GM19099 (cell line): ENCODE data around the gene PTPRM.

Source experiments
- POLR2A ChIP-seq: IDR thresholded peaks from 3 replicates; pipeline ENCODE4 v1.6.1; 2011; ENCODE audit warnings: low read depth; ENCODE audit not compliant: insufficient read length; ENCODE audit errors: extremely low read depth

Gene PTPRM

DNA sequence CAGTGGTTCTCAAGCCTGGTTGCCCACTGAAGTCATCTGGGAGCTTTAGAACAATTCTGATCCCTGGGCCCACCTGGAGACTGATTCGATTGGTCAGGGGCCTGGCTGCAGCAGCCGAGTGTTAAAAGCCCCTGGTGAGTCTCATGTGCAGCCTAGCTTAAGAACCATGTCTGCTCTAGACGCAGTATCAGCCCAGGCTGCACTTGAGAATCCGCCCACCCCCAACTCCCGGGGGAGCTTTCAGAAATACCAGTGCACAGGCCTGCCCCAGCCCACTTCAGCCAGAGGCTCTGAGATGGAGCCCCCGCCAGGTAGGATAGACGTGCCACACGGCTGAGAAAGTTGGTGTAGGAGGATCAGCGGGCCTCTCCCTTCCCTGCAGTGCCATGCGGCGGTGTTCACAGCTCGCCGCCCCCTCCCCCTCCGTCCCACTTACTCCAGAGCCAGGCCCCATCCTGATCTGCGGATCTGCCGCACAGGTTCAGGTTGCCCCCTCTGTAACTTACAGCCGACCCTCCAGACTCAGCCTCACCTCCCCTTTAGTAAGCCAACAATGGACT lies 833.2 kb downstream of the PTPRM start:
- TF ChIP-seq POLR2A = no peak

DNA sequence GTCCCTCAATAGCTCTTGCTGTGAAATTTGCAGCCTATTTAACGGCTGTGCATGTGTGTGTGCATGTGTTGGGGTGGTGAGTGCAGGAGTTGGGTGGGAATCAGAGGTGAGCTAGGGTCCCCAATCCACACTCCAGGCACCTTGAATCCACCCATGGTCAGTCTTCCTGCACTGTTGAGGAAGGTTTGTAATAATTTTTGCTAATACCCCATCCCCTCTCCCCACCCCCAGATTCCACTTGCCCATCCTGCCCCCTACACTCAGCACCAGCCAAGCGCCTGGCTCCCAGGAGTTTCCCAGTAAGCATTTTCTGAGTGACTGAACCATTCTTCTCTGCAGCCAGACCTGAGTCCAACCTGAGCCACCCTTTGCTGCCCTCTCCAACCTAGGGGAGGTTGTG lies 833.7 kb downstream of the PTPRM start:
- no peak for TF ChIP-seq POLR2A

DNA sequence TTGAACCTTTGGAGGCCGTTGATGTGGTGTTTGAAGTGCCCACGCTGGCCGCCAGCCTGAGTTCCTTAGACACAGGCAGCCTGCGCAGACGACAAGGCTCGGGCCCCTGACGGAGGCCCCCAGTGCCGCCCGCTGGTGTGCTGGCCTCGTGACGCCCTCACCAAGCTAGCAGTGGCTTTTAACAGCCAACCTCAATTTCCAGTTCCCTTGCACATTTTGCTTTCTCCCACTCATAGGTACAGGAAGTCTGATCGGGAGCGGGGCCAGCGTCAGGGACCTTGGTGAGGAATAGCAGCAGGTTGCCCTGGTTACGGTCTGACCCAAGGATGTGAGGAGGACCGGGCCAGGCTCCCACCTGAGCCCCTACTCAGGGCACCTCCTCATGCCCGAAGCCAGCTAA lies 834.5 kb downstream of the PTPRM start:
- TF ChIP-seq POLR2A = no peak

DNA sequence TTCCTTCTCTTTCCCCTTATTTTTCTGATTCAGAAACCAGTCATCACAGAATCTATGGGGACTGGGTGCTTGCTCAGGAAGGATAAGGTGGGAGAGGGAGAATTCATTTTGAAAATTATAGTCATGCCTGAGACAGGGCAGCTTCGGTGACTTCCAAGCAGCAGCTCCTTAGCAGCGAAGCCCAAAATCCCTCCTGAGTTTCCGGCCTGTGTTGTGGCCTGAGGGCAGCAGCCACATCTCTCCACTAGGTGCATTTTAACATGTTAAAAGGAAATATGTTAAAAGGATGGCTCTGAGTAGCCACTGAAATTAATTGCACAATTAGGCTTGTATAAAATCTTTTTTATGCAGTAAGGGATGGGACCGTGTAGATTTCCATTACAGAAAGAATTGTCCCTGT lies 835.1 kb downstream of the PTPRM start:
- no peak for TF ChIP-seq POLR2A

DNA sequence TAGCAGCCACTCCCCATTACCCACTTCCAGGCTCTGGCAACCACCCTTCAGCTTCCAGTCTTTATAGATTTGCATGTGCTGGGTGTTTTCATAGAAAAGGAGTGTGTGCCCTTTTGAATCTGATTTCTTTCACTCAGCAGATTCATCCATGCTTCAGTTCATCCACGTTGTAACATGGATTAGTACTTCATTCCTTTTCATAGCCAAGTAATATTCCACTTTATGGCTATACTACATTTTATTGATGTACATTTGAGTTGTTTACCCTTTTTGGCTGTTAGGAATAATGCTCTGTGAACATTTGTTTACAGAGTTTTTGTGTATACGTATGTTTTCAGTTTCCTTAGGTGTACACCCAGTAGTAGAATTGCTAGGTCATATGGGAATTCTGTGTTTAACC lies 836.6 kb downstream of the PTPRM start:
- no peak for TF ChIP-seq POLR2A

DNA sequence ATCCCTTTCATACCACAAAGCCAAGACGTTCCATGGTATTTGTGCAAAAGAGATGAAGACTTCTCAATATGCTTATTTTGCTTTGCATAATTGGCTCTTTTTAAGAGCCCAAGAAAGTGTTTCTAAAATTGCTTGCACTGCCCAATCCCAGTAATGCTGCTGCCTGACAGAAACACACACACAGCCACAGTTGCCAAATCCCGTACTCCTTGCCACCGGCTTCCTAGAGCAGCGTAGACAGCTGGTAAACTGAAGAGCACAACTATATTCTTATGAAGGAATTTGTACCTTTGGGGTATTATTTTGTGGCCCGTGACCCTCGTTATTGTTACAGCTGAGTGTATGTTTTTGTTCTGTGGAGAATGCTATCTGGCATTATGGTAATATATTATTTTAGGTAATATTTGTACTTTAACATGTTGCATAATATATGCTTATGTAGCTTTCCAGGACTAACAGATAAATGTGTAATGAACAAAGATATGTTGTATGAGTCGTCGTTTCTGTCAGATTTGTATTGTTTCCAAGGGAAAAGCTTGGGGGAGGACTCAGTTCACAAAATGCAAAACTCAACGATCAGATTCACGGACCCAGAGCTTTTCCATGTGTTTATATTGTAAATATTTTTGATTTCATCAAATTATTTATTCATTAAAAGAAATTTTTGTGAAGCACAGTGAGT lies 839.2 kb downstream of the PTPRM start:
- TF ChIP-seq POLR2A = no peak

DNA sequence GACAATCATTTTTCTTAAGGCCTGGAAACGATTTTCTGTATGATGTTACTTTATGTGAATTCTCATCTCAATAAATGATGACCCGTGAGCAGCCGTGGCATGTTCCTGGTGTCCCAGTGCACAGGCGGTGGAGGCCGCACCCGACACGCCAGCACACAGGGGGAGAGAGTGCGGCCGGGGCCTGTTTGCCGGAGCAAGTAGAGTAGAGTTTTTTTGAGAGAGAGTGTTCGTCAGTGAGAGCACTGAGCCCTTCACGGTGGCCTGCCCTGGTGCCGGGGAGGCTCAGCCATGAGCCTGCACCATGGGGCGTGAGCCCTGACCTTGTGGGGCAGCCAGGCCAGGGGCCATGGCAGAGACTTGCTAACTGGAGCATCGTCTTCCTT lies 839.7 kb downstream of the PTPRM start:
- no peak for TF ChIP-seq POLR2A

DNA sequence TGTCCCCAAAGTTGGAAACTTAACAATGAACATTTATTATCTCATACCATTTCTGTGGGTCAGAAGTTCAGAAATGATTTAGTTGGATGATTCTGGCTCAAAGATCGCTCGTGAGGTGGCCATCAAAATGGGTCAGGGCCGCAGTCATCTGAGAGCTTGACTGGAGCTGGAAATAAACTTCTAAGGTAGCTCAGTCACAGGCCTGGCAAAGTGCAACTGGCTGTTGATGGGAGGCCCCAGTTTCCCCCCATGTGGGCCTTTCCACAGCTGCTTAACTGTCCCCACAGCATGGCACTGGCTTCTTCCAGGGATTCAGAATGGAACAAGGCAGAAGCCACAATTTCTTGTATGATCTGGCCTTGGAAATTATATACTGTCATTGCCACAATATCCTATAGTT lies 842.0 kb downstream of the PTPRM start:
- no peak for TF ChIP-seq POLR2A

DNA sequence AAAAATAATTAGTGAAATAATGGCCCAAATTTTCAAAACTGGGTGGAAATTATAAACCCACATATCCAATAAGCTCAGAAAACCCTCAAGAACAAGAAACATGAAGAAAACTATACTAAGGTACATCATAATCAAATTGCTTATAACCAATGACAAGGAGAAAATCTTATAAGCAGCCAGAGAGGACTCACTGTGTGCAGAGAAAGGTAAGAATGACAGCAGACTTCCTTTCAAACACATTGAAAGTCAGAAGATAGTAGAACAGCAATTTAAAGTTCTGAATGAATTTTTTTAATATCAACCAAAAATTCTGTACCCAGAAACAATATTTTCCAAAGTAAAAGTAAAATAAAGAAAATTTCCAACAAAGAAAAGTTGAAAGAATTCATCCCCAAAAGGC lies 844.4 kb downstream of the PTPRM start:
- no peak for TF ChIP-seq POLR2A

DNA sequence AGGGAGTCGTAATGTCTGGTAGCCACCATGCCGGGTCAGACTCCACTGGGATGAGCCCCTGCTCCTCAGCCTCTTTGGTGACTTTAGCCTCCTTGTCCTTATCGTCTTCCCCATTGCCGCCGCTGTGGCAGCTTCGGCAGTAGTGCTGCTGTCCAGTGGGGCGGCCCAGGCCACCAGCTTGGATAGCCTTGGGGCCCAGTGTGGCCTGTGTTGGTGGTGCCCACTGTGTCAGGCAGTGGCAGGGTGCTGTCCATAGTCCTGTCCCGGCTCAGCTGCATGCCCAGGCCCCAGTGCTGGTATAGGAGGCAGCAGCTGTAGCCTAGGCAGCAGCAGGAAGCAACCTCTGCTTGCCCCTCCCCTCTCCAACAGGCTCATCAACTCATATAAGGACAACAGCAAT lies 845.0 kb downstream of the PTPRM start:
- no peak for TF ChIP-seq POLR2A

DNA sequence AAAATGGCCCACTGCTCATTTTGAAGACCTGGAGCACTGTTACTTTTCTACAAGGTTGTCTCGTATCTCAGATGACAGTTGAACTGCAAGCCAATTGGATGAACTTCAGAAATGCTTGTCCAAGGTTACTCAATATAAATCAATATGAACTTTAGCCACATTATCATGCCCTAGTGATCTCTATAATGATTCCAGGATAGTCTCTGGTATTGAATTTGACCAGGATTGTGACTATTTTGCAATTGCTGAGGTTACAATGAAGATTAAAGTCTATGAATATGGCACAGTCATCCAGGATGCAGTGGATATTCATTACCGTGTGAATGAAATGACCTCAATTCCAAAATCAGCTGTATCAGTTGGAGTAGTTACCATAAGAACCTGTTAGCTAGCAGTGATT lies 846.1 kb downstream of the PTPRM start:
- TF ChIP-seq POLR2A = no peak

DNA sequence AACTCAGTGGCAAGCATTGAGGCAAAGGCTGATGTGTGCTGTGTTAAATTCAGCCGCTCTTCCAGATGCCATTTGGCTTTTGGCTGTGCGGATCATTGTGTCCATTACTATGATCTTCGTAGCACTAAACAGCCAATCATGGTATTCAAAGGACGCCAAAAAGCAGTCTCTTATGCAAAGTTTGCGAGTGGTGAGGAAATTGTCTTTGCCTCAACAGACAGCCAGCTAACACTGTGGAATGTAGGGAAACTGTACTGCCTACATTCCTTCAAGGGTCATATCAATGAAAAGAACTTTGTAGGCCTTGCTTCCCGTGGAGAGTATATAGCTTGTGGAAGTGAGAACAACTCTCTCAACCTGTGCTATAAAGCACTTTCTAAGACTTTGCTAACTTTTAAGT lies 846.6 kb downstream of the PTPRM start:
- no peak for TF ChIP-seq POLR2A

DNA sequence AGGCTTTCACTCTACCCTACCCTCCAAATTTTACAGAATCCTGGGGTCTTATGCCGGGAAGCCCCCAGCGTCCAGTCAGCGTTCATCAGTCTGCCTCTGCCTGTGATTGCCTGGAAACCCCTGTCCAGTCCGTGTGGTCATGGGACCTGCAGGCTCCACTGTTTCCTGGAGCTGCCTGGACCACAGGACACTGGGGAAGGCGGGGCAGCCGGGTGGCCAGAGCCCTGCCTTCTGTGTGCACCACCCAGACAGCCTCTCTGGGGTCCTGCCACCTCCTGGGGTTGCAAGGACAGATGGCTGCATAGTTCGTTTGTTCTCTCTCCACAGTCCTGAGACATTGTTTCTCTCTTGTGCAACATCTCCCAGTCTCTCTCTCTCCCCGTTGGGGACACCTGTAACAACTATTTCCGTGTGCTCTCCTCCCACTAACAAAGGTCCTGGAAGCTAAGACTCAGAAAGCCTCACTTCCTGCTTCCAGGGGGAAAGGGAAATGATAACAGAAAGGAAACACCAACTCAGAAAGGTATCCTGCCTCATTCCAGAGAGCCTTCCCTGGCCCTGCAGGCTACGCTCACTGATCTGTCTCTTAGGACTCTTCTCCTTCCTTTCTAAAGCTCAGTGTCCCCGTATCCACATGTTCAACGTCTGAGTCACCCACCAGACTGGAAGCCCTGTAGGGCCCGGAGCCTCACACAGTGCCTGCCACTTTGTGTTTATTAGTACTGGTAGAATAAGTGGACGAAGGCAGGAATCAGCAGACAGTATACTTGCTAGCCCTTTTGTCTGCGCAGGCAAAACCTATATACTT lies 849.3 kb downstream of the PTPRM start:
- no peak for TF ChIP-seq POLR2A

DNA sequence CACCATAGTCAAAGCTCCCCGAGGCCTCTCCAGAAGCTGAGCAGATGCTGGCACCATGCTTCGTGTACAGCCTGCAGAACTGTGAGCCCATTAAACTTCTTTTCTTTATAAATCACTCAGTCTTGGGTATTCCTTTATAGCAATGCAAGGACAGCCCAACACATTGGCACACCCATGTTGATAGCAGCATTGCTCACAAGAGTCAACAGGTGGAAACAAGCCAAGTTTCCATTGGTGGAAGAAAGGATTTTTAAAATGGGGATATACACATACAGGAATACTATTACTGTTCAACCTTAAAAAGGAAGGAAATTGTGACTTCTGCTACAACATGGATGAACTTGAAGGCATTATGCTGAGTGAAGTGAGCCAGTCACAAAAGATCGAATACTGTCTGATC lies 855.3 kb downstream of the PTPRM start:
- TF ChIP-seq POLR2A = no peak

DNA sequence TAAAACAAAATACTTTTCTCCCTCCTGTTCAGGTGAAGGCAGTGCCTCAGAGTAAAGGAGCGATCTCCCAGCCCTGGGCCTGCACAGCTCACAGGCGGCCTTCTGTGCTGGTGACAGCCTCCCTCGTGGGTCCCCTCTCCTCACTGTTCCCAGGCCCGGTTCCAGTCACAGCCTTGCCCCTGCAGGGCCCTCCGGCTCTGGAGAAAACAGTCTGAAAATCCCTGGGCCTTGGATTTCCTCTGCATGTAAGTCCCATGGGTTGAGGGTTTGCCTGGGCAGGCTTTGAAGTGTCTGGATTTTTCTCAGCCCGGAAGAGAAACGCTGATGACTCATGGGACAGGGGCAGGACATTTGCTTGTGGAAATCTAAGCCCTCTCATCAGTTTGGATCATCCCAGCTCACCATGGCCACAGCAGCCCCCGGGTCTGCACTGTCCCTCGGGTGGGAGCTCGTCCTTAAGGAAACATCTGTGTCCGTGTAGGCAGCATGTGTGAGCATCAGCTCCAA lies 856.0 kb downstream of the PTPRM start:
- TF ChIP-seq POLR2A = no peak

DNA sequence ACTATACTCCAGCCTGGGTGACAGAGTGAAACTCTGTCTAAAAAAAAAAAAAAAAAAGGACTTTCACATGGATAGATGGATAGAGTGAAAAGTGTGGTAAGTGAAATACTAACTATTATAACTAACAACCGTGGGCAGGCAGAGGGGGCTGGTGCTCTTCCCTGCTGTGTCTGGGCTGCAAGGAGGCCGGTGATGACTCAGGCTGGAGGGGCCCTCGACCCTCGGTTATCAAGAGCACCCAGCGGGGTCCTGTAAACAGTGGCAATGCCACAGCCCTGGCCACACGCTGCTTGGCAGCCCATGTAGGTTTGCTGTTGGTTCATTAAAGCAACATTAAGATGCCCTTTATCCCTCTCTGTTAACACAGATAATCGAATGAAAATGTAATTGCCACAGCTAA lies 857.4 kb downstream of the PTPRM start:
- no peak for TF ChIP-seq POLR2A

DNA sequence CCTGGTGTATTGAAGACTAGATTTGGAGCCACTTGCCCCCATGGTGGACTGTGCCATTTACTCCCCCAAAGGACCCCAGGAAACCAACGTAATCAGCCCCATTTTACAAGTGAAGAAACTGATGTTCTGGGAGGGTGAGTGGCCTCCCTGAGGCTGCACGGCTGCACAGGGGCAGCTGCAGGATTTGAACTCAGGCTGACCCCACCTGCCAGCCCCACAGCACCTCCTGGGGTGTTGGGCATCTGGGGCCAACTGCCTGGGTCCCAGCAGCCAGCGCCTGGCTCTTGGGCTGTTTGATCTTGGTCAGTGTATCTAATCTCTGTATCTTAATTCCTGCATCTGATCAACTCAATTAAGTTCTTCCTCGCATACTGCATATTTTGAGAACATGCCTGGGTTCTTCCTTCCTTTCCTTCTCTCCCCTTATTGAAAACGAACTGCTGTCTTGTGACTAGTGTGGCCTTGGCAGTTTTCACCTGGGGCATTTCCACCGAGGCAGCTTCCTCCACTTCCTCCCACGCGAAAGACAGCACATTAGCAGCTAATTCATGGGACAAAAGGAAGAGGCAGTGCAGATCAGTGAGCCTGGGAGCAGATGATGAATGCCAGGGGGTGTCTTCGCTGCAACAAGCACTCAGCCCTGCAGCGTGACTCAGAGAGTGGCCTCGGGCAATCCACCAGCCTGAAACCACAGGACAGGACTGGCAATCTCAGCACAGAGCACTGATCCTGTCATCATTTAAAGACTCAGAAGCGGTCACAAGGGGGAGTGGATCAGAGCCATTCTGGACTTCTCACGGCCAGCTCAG lies 858.0 kb downstream of the PTPRM start:
- TF ChIP-seq POLR2A = no peak
